C4-2B (cell line): Measurements from ENCODE around the gene SIK3.

ENCODE experiments used
- H3K27ac ChIP-seq: fragments of 450-650 bp; 2 replicates; pipeline ENCODE4 v1.5.1; 2017
- CTCF ChIP-seq: fragments of 450-650 bp; conservative IDR thresholded peaks from 2 replicates; pipeline ENCODE4 v1.5.1; 2017; ENCODE audit warnings: mild to moderate bottlenecking
- ZFX ChIP-seq: fragments of 450-650 bp; IDR thresholded peaks from 2 replicates; pipeline ENCODE4 v1.6.1; 2017

The SIK3 gene

DNA sequence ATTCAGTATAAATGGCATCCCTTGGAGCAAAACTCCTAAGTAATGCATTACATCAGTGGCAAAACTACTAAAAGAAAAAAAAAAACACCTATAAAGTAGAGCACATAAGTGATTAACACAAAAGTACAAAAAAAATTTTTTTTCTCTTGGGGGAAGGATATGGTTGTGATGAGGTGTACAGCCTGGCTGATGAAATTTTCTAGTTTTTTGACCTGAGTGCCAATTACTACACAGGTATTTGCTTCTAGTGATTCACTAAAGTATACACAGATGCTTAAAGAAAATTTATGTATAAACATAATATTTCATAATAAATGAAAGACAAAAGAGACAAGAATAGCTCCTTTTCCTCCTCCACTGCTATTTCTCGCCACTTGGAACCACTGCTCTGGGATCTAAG is 189.0 kb downstream of the SIK3 start:
- no peak overlapping the region for H3K27ac ChIP-seq
- no peak for TF ChIP-seq CTCF
- TF ChIP-seq ZFX = no peak

GRCh38 chr11:116906479-116906878 is 191.7 kb downstream of the SIK3 start:
- no peak overlapping the region for H3K27ac ChIP-seq
- TF ChIP-seq CTCF = no peak
- no peak for TF ChIP-seq ZFX

GRCh38 chr11:116903090-116903489 is 195.1 kb downstream of the SIK3 start:
- no peak overlapping the region for H3K27ac ChIP-seq
- TF ChIP-seq CTCF (no peak), ZFX (no peak)

DNA sequence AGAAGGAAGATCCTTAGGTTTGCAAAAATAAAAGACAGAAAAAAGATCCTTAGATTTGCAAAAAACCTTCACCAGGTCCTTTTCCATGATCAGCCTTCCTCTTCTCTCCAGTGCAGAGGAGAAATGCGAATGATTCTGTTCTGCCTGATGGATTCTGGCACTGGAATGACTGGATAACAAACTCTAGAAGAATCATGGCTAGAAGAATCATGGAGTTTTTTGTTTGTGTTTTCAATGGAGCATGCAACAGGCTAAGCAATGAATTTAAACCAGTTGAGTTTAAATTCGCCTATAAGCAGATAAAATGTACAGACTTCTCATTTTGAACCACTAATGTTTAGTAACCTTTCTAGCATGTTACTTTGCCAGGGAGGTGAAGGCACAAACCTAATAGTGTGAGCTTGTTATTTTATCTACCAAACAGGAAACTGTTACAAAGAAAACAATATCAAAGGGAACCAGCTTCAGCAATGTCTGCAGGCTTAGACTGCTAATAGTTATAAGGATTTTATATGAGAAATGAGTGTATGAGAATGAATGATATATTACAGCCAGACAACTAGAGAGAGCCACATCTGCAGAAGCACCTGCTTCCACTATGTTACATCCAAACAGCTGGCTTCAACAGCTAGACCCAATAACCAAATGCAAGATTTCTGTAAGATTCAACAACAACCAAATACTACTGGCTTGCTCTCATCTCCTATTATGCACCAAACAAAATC is 196.1 kb downstream of the SIK3 start:
- TF ChIP-seq ZFX = no peak
- no peak for TF ChIP-seq CTCF

DNA sequence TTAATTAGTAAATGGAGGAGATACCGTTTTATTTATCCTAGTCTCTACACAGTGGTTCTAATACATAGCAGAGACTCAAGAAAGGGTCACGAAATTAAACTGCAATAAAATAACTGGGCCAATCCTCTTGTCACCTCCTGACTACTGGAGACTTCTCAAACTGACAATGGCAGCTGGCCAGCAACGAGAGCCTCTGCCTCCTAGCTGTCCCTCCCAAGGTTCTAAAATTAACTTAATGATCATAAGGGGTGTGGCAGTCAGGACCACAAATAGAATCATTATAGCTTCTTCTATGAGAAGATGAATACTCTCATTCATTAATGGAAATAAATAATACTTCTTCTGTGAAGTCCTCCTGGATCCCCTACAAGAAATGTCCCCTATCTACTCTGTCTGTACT is 197.0 kb downstream of the SIK3 start:
- TF ChIP-seq CTCF (no peak), ZFX (no peak)
- H3K27ac ChIP-seq = no peak overlapping the region

More for the DNA sequence above, 196.1 kb downstream of the SIK3 start:
- no peak overlapping the region for H3K27ac ChIP-seq

DNA sequence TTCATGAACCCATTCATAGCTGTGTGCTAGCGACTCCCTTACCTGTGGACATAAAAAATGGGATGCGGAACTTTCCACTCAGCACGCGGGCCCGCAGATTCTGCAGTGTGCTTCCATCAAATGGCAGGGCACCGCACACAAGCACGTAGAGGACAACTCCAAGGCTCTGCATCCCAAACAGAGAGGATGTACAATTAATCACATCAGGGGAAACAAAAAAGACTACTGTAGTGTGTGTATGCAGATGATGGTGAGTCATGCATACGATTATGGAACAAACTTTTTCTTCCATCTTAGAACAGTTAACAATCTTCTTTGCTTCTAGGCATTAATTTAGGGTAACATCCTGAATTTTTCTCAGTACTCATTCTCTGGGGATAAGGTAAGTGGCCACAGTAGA is 202.0 kb downstream of the SIK3 start:
- TF ChIP-seq ZFX = no peak
- TF ChIP-seq CTCF = no peak
- no peak overlapping the region for H3K27ac ChIP-seq

- no peak overlapping the region for H3K27ac ChIP-seq
- TF ChIP-seq ZFX (no peak), CTCF (no peak)
These were observed 203.0 kb downstream of the SIK3 start for GRCh38 chr11:116895048-116895757.
